H1 (cell line): Measurements from ENCODE around the gene EGF. TPM values are rescaled to one million over a fixed set of nuclear protein-coding genes. Genes with fewer than 3 reads are reported as not detected.

Source experiments
- CTCF ChIA-PET: fragments of 300-600 bp; sonication (Branson Sonifier 250); formaldehyde crosslinking; loops from one replicate; lab custom pipeline; 2021; ENCODE audit not compliant: partially characterized antibody; lab: Charles Lee
- POLR2A ChIA-PET: fragments of 300-600 bp; sonication (Branson Sonifier 250); formaldehyde crosslinking; loops from one replicate; lab custom pipeline; 2021; ENCODE audit warnings: inconsistent platforms; ENCODE audit not compliant: partially characterized antibody; lab: Charles Lee
- DNase-seq, 2 experiments: peaks; one replicate each; pipeline versions ENCODE4 v3.0.0 to v3.0.0-alpha.2; 2010 to 2022; ENCODE audit warnings: low spot score in 2 of 2, low read depth in 1 of 2, mixed read lengths in 1 of 2
- FAIRE-seq: peaks from 2 replicates; lab custom pipeline; 2011; peaks lifted over from hg19 to GRCh38; lab: Jason Lieb, UNC
- H2AFZ ChIP-seq: 2 replicates; pipeline ENCODE4 v1.8.1; 2012; ENCODE audit warnings: low read length, inconsistent platforms
- H2AK5ac ChIP-seq: 2 replicates; pipeline ENCODE4 v1.6.1; 2013; ENCODE audit warnings: low read depth, low read length
- H2BK120ac ChIP-seq: replicated peaks from 2 replicates; pipeline ENCODE3; 2013; ENCODE audit warnings: low read depth, low read length, inconsistent platforms
- H2BK12ac ChIP-seq: 2 replicates; pipeline ENCODE4 v1.6.1; 2013; ENCODE audit warnings: low read depth, low read length
- H2BK15ac ChIP-seq: 2 replicates; pipeline ENCODE4 v1.6.1; 2013; ENCODE audit warnings: low read length
- H2BK20ac ChIP-seq: 2 replicates; pipeline ENCODE4 v1.6.1; 2013; ENCODE audit warnings: low read length
- H2BK5ac ChIP-seq: 2 replicates; pipeline ENCODE4 v1.6.1; 2013; ENCODE audit warnings: low read depth, low read length
- H3K14ac ChIP-seq: 2 replicates; pipeline ENCODE4 v1.6.1; 2013; ENCODE audit warnings: inconsistent platforms; ENCODE audit not compliant: insufficient read length
- H3K18ac ChIP-seq: 2 replicates; pipeline ENCODE4 v1.6.1; 2013; ENCODE audit warnings: low read length; ENCODE audit errors: extremely low read depth
- H3K23ac ChIP-seq: 2 replicates; pipeline ENCODE4 v1.6.1; 2013; ENCODE audit warnings: inconsistent platforms; ENCODE audit not compliant: insufficient read length
- H3K23me2 ChIP-seq: 2 replicates; pipeline ENCODE4 v1.6.1; 2013; ENCODE audit warnings: low read depth, low read length
- H3K27ac ChIP-seq: 2 replicates; pipeline ENCODE4 v1.6.1; 2011; ENCODE audit warnings: low read depth, low read length, inconsistent platforms
- H3K27me3 ChIP-seq, 4 experiments: replicated peaks in 1 of 4; 1 replicate in 1 of 4; 2 replicates in 3 of 4; pipeline versions ENCODE4 v1.6.1 to v1.8.1; 2011 to 2013; ENCODE audit warnings: low read length in 3 of 4, mild to moderate bottlenecking in 3 of 4, inconsistent platforms in 2 of 4, mixed read lengths in 2 of 4, moderate library complexity in 1 of 4; ENCODE audit not compliant: control insufficient read depth in 3 of 4, insufficient read depth in 3 of 4; ENCODE audit errors: extremely low read depth in 1 of 4
- H3K36me3 ChIP-seq, 4 experiments: 2 replicates each; pipeline versions ENCODE4 v1.6.1 to v1.8.1; 2011 to 2013; ENCODE audit warnings: mild to moderate bottlenecking in 4 of 4, low read length in 3 of 4, moderate library complexity in 2 of 4, control low read depth in 1 of 4, inconsistent platforms in 1 of 4; ENCODE audit not compliant: insufficient read depth in 4 of 4, control insufficient read depth in 2 of 4
- H3K4ac ChIP-seq: replicated peaks from 2 replicates; pipeline ENCODE3; 2013; ENCODE audit warnings: low read length, low read depth, mixed read lengths, inconsistent platforms; ENCODE audit not compliant: insufficient read length
- H3K4me1 ChIP-seq, 4 experiments: replicated peaks in 1 of 4; 1 replicate in 1 of 4; 2 replicates in 3 of 4; pipeline versions ENCODE4 v1.6.1 to v1.8.1; 2011 to 2013; ENCODE audit warnings: low read length in 3 of 4, inconsistent platforms in 2 of 4, mixed read lengths in 1 of 4; ENCODE audit not compliant: insufficient read depth in 4 of 4, control insufficient read depth in 3 of 4
- H3K4me2 ChIP-seq, 2 experiments: 2 replicates each; pipeline versions ENCODE4 v1.6.1 to v1.8.1; 2011 to 2013; ENCODE audit warnings: low read depth in 2 of 2, low read length in 2 of 2, control low read depth in 1 of 2, inconsistent platforms in 1 of 2, mild to moderate bottlenecking in 1 of 2; ENCODE audit not compliant: insufficient read depth in 1 of 2
- H3K4me3 ChIP-seq, 4 experiments: fragments of 200-600, 300-600 bp in 1 of 4; sonication (generic), shearing (Covaris generic), sonication (Bioruptor Twin) in 1 of 4; 2 replicates each; pipeline versions ENCODE4 v1.5.1 to v1.8.1; 2011 to 2016; ENCODE audit warnings: low read length in 4 of 4, low read depth in 3 of 4, control low read depth in 2 of 4, inconsistent platforms in 2 of 4, mild to moderate bottlenecking in 2 of 4, mixed read lengths in 1 of 4, moderate library complexity in 1 of 4; ENCODE audit not compliant: insufficient read depth in 2 of 4; ENCODE audit errors: extremely low read depth in 1 of 4
- H3K56ac ChIP-seq: replicated peaks from 2 replicates; pipeline ENCODE3; 2013; ENCODE audit warnings: low read depth, mild to moderate bottlenecking, mixed read lengths, low read length, inconsistent platforms; ENCODE audit not compliant: insufficient read length
- H3K79me1 ChIP-seq: 2 replicates; pipeline ENCODE4 v1.6.1; 2013; ENCODE audit warnings: low read depth, low read length, control low read depth
- H3K79me2 ChIP-seq, 2 experiments: 2 replicates each; pipeline versions ENCODE4 v1.6.1 to v1.8.1; 2012 to 2013; ENCODE audit warnings: low read length in 2 of 2, mild to moderate bottlenecking in 2 of 2, inconsistent platforms in 1 of 2; ENCODE audit not compliant: insufficient read depth in 2 of 2, control insufficient read depth in 1 of 2
- H3K9ac ChIP-seq, 4 experiments: replicated peaks in 1 of 4; 1 replicate in 1 of 4; 2 replicates in 3 of 4; pipeline versions ENCODE4 v1.6.1 to v1.8.1; 2011 to 2013; ENCODE audit warnings: low read depth in 3 of 4, low read length in 3 of 4, control low read depth in 2 of 4, mild to moderate bottlenecking in 2 of 4, moderate library complexity in 2 of 4, inconsistent platforms in 1 of 4; ENCODE audit errors: extremely low read depth in 1 of 4
- H3K9me3 ChIP-seq, 2 experiments: 2 replicates each; pipeline versions ENCODE4 v1.6.1 to v1.8.1; 2012 to 2013; ENCODE audit warnings: mild to moderate bottlenecking in 2 of 2, moderate library complexity in 2 of 2, control low read depth in 1 of 2, inconsistent platforms in 1 of 2, low read depth in 1 of 2, low read length in 1 of 2, mixed read lengths in 1 of 2; ENCODE audit not compliant: insufficient read depth in 2 of 2
- H4K20me1 ChIP-seq, 2 experiments: replicated peaks in 1 of 2; 2 replicates each; pipeline versions ENCODE3 to v1.8.1; 2011 to 2013; ENCODE audit warnings: inconsistent platforms in 2 of 2, low read length in 2 of 2, mild to moderate bottlenecking in 1 of 2; ENCODE audit not compliant: insufficient read depth in 2 of 2, control insufficient read depth in 1 of 2
- H4K5ac ChIP-seq: 2 replicates; pipeline ENCODE4 v1.6.1; 2013; ENCODE audit warnings: low read length, low read depth, mixed read lengths, inconsistent platforms; ENCODE audit not compliant: insufficient read length
- H4K8ac ChIP-seq: 2 replicates; pipeline ENCODE4 v1.8.0; 2013; ENCODE audit warnings: mild to moderate bottlenecking, moderate library complexity, low read length, inconsistent platforms; ENCODE audit not compliant: insufficient read depth; ENCODE audit errors: extremely low read depth
- H4K91ac ChIP-seq: replicated peaks from 2 replicates; pipeline ENCODE3; 2013; ENCODE audit warnings: low read length, mixed read lengths, inconsistent platforms; ENCODE audit not compliant: insufficient read length
- NRF1 ChIP-seq: IDR thresholded peaks from 2 replicates; pipeline ENCODE4 v1.6.1; 2011; ENCODE audit warnings: mild to moderate bottlenecking, low read depth, low read length, improper control_type of control experiment
- POLR2A ChIP-seq, 2 experiments: IDR thresholded peaks; 1 replicate in 1 of 2; 2 replicates in 1 of 2; pipeline ENCODE4 v1.6.1; 2011; ENCODE audit warnings: low read depth in 2 of 2, low read length in 2 of 2, mild to moderate bottlenecking in 2 of 2; ENCODE audit errors: control extremely low read depth in 1 of 2
- RFX5 ChIP-seq: IDR thresholded peaks from 2 replicates; pipeline ENCODE4 v1.6.1; 2011; ENCODE audit warnings: low read depth, low read length, improper control_type of control experiment, borderline replicate concordance
- RXRA ChIP-seq: IDR thresholded peaks from 2 replicates; pipeline ENCODE4 v1.6.1; 2011; ENCODE audit warnings: low read depth, mild to moderate bottlenecking, low read length, moderate library complexity; ENCODE audit not compliant: insufficient read depth
- SUZ12 ChIP-seq: fragments of 200-600 bp; sonication (generic); IDR thresholded peaks from 2 replicates; pipeline ENCODE4 v1.6.1; 2012; ENCODE audit warnings: mild to moderate bottlenecking, inconsistent platforms, low read length, moderate library complexity, mixed read lengths
- TBP ChIP-seq: IDR thresholded peaks from 2 replicates; pipeline ENCODE4 v1.6.1; 2011; ENCODE audit warnings: low read depth, low read length, improper control_type of control experiment
- WGBS, 2 experiments: shearing (Covaris generic) in 1 of 2; methylation state at CpG; one replicate each; pipeline versions ENCODE4 v1.1.6 to v1.1.7; 2013 to 2015; ENCODE audit warnings: low lambda C conversion rate in 2 of 2, mixed read lengths in 2 of 2, inconsistent platforms in 1 of 2, low coverage in 1 of 2, missing lambda C conversion rate in 1 of 2; ENCODE audit not compliant: insufficient replicate concordance in 2 of 2, insufficient coverage in 1 of 2, insufficient read length in 1 of 2; ENCODE audit errors: extremely low coverage in 1 of 2, missing lambda C conversion rate in 1 of 2; 5-methylcytosine and 5-hydroxymethylcytosine counted together
- polyA plus RNA-seq, 7 experiments: library from polyadenylated mRNA; depleted of rRNA in 3 of 7; stranded (reverse) in 5 of 7; unstranded in 2 of 7; fragments of >200 nt in 5 of 7; fragments of 200-250 nt in 2 of 7; gene quantifications; 1 replicate in 5 of 7; 2 replicates in 1 of 7; 4 replicates in 1 of 7; pipeline versions ENCODE4 v1.2.1 to v1.2.3, GENCODE V29; 2011 to 2013; ENCODE audit warnings: missing spikeins in 2 of 7, mixed read lengths in 2 of 7
- total RNA-seq: library from RNA; stranded (reverse); fragmentation: NEBNext Ultra II Directional; extraction: Animal tissue kit (Norgen Biotek cat#: 25700); gene quantifications from 2 replicates; pipeline ENCODE4 v1.2.1, GENCODE V29; 2021
- TF ChIP-seq, protein P1 (sequence below): IDR thresholded peaks from 2 replicates; pipeline ENCODE4 v1.6.1; 2012; ENCODE audit warnings: low read length, inconsistent platforms

EGF gene
- total and polyA plus RNA-seq, 2 of the 8 experiments (the other 6 are each of a cell fraction or from before 2014, with no cell fraction given): 1.5 to 2.6 TPM

DNA sequence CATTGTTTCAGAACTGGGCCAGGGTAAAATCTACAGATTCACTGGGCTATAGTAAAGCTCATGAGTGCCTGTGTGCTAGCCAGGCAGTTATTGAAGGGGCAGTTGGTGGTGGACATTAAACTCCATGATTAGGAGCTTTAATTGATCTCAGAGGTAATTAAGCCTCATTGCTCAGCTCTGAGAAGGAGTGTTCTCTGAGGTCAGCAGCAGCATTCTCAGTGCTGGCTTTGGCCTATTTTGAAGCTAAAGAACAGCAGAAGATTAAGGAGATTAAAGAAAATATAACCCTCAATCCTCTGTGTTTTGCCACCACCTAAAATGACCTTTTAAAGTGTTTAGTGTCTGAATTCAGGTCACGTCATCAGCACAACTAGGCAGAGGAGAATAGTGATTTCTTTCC, 42.5 kb downstream of the EGF start:
- Histone ChIP-seq H3K27me3 (peaks cover 0 to 1% (median 0%) of the 10 kb centered on the region in 4 experiments; a peak in 1 of 7 replicates), H2BK20ac (no peak overlapping the region), H4K8ac (no peak overlapping the region), H3K27ac (no peak overlapping the region), H3K4me3 (no peak overlapping the region), H3K79me2 (no peaks in the 10 kb centered on the region), H3K4me1 (peaks cover 0 to 3% (median 0%) of the 10 kb centered on the region in 4 experiments; a peak in 2 of 7 replicates), H3K4me2 (no peak overlapping the region), H3K9ac (no peak overlapping the region), H3K36me3 (no peaks in the 10 kb centered on the region), H3K18ac (no peak overlapping the region), H2BK5ac (no peak overlapping the region), H3K14ac (no peak overlapping the region), H2AFZ (no peak overlapping the region), H3K4ac (no peak overlapping the region), H3K23ac (no peak overlapping the region), H3K9me3 (no peaks in the 10 kb centered on the region), H3K79me1 (no peaks in the 10 kb centered on the region), H2AK5ac (no peak overlapping the region), H4K20me1 (no peaks in the 10 kb centered on the region), H3K56ac (no peak overlapping the region), H2BK15ac (no peak overlapping the region), H4K91ac (no peak overlapping the region), H4K5ac (no peak overlapping the region), H3K23me2 (no peaks in the 10 kb centered on the region; the same call in 1 of the 2 replicates), H2BK120ac (no peak overlapping the region), H2BK12ac (no peak overlapping the region)
- no peak for DNase-seq
- WGBS, 2 experiments: 85% methylated on average over 1 of the region's 1 CpG; no CpG with 5 or more reads in 1 of the 2 experiments
- POLR2A ChIA-PET: no interaction called here
- no peak for FAIRE-seq
- CTCF ChIA-PET: interaction anchor here (0.7 to 0.9 kb wide), 2 partner anchors 9 to 13 kb away, joined by 3 to 5 read pairs; no protein-coding TSS in a partner anchor
- no peak for TF ChIP-seq RFX5
- no peak for TF ChIP-seq SUZ12
- TF ChIP-seq, protein P1, sequence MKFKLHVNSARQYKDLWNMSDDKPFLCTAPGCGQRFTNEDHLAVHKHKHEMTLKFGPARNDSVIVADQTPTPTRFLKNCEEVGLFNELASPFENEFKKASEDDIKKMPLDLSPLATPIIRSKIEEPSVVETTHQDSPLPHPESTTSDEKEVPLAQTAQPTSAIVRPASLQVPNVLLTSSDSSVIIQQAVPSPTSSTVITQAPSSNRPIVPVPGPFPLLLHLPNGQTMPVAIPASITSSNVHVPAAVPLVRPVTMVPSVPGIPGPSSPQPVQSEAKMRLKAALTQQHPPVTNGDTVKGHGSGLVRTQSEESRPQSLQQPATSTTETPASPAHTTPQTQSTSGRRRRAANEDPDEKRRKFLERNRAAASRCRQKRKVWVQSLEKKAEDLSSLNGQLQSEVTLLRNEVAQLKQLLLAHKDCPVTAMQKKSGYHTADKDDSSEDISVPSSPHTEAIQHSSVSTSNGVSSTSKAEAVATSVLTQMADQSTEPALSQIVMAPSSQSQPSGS: no peak
- no peak for TF ChIP-seq NRF1
- TF ChIP-seq RXRA: no peak
- TF ChIP-seq POLR2A (IDR thresholded peaks at IDR 0.05; ENCODE audit: control extremely low read depth in 1 of 2, low read depth in 2 of 2, low read length in 2 of 2): no peak
- TF ChIP-seq TBP: no peak
